ENCODE results near the gene NCKAP5.

GRCh38 chr2:133369901-133370658, 198.2 kb downstream of the NCKAP5 start:
- TF ChIP-seq CTCF (IDR thresholded peaks at IDR 0.05; ENCODE audit: low read depth, low read length, missing input control): no peak
- TF ChIP-seq YY1 (IDR thresholded peaks at IDR 0.05): no peak
- TF ChIP-seq SP1 (IDR thresholded peaks at IDR 0.05): no peak
- no peak for TF ChIP-seq FOXA1 (IDR thresholded peaks at IDR 0.05)
- TF ChIP-seq ATF3 (IDR thresholded peaks at IDR 0.05): no peak
- TF ChIP-seq EGR1 (IDR thresholded peaks at IDR 0.05; ENCODE audit: low read depth in 2 of 2): no peak
- no peak for TF ChIP-seq MAX (IDR thresholded peaks at IDR 0.05)
- no peak for TF ChIP-seq RXRA (IDR thresholded peaks at IDR 0.05)
- TF ChIP-seq GABPA (IDR thresholded peaks at IDR 0.05 in 1 of 2, conservative IDR thresholded peaks at IDR 0.05 in 1 of 2): no peak
